ENCODE results near the gene PADI6.

DNA sequence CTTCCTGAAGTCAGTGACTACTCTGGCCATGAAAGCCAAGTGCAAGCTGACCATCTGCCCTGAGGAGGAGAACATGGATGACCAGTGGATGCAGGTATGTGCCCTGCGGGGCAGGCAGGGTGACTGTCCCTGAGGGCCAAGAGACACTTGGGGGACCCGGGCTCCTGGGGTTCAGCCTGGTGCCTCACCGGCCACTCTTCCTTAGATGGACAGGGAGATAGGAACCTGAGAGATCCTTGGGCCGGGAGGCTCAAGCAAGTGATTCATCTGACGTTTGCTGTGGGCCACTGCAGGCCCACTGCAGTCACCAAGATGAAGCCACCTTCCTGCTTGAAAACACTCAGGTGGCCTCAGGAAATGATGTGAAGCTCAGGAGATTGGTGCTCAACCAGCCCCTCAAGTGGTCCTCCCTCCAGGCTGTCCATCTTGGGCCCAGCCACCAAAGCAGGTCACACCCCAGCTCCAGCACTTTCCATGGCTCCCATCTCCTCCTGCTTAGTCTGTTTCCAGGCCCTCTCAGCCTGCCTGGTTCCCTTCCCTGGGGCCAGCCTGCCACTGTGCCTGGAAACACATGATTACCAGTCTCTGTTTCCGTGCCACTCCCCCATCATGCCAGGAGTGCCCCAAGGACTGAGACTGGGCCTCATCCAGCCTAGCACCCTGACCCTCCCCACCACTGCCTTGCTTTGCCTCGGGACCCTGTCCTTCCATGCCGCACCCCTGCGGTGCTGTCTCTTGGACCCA lies 25.8 kb upstream of the PADI6 start:
- TF ChIP-seq POLR2AphosphoS5 (IDR thresholded peaks at IDR 0.05; ENCODE audit: low read depth, low read length): no peak
- TF ChIP-seq SIN3A (IDR thresholded peaks at IDR 0.05; ENCODE audit: borderline replicate concordance, insufficient read depth, low read length): no peak
- TF ChIP-seq TAF1 (IDR thresholded peaks at IDR 0.05; ENCODE audit: borderline replicate concordance, insufficient read depth, low read length): no peak
- TF ChIP-seq, protein P1, sequence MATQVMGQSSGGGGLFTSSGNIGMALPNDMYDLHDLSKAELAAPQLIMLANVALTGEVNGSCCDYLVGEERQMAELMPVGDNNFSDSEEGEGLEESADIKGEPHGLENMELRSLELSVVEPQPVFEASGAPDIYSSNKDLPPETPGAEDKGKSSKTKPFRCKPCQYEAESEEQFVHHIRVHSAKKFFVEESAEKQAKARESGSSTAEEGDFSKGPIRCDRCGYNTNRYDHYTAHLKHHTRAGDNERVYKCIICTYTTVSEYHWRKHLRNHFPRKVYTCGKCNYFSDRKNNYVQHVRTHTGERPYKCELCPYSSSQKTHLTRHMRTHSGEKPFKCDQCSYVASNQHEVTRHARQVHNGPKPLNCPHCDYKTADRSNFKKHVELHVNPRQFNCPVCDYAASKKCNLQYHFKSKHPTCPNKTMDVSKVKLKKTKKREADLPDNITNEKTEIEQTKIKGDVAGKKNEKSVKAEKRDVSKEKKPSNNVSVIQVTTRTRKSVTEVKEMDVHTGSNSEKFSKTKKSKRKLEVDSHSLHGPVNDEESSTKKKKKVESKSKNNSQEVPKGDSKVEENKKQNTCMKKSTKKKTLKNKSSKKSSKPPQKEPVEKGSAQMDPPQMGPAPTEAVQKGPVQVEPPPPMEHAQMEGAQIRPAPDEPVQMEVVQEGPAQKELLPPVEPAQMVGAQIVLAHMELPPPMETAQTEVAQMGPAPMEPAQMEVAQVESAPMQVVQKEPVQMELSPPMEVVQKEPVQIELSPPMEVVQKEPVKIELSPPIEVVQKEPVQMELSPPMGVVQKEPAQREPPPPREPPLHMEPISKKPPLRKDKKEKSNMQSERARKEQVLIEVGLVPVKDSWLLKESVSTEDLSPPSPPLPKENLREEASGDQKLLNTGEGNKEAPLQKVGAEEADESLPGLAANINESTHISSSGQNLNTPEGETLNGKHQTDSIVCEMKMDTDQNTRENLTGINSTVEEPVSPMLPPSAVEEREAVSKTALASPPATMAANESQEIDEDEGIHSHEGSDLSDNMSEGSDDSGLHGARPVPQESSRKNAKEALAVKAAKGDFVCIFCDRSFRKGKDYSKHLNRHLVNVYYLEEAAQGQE (IDR thresholded peaks at IDR 0.05; ENCODE audit: insufficient read depth in 1 of 2, low read depth in 2 of 2, low read length in 2 of 2): no peak

All from PFSK-1 (cell line).